Thyroid gland (tissue), 4 donors: Measurements from ENCODE around the gene TERT. TPM values are rescaled to one million over a fixed set of nuclear protein-coding genes. Genes with fewer than 3 reads are reported as not detected.

ENCODE experiments used
- DNase-seq, 2 donors: peaks; one replicate each; pipeline ENCODE4 v3.0.0-alpha.2; 2019
- H3K27ac ChIP-seq, 3 donors: fragments of 200-600 bp; sonication (generic); 1 replicate in 2 of 3; 2 replicates in 1 of 3; pipeline ENCODE4 v1.5.1; 2016 to 2019; ENCODE audit warnings: mild to moderate bottlenecking in 1 of 3, moderate library complexity in 1 of 3
- H3K27me3 ChIP-seq: fragments of 200-600 bp; sonication (generic); one replicate; pipeline ENCODE4 v1.5.1; 2019
- H3K36me3 ChIP-seq, 2 donors: fragments of 200-600 bp; sonication (generic); one replicate each; pipeline ENCODE4 v1.5.1; 2016 to 2019
- H3K4me1 ChIP-seq, 2 donors: fragments of 200-600 bp; sonication (generic); one replicate each; pipeline ENCODE4 v1.5.1; 2017 to 2019
- H3K4me3 ChIP-seq, 3 donors: fragments of 200-600 bp; sonication (generic); replicated peaks in 1 of 3; 1 replicate in 2 of 3; 2 replicates in 1 of 3; pipeline ENCODE4 v1.5.1; 2016; ENCODE audit warnings: mild to moderate bottlenecking in 1 of 3
- H3K9me3 ChIP-seq: fragments of 200-600 bp; sonication (generic); one replicate; pipeline ENCODE4 v1.5.1; 2017
- POLR2A ChIP-seq, 2 donors: fragments of 450-650 bp; IDR thresholded peaks; one replicate each; pipeline ENCODE4 v1.6.1; 2017; ENCODE audit warnings: antibody characterized with exemption in 2 of 2, mild to moderate bottlenecking in 2 of 2, moderate library complexity in 1 of 2
- WGBS, 2 donors: methylation state at CpG; one replicate each; pipeline ENCODE4 v1.1.5; 2017; 5-methylcytosine and 5-hydroxymethylcytosine counted together
- intact Hi-C: fragments of 100-400 bp; cut with DNase I; formaldehyde crosslinking; loops from one replicate; pipeline ENCODE4 v1.15.1; 2023
- total RNA-seq, 4 donors: library from RNA; depleted of rRNA; stranded (reverse); fragments of >200 nt; gene quantifications; one replicate each; pipeline ENCODE4 v1.2.3, GENCODE V29; 2016
- TF ChIP-seq, protein P1 (sequence below), 6 experiments: fragments of 200-600 bp in 3 of 6; fragments of 450-650 bp in 3 of 6; sonication (generic) in 3 of 6; IDR thresholded peaks; one replicate each; pipeline ENCODE4 v1.5.1; 2016 to 2019; ENCODE audit warnings: antibody characterized with exemption in 6 of 6, mild to moderate bottlenecking in 2 of 6, inconsistent platforms in 1 of 6, moderate library complexity in 1 of 6

Gene TERT
- total RNA-seq, 4 donors from 2014 or later: not detected

DNA sequence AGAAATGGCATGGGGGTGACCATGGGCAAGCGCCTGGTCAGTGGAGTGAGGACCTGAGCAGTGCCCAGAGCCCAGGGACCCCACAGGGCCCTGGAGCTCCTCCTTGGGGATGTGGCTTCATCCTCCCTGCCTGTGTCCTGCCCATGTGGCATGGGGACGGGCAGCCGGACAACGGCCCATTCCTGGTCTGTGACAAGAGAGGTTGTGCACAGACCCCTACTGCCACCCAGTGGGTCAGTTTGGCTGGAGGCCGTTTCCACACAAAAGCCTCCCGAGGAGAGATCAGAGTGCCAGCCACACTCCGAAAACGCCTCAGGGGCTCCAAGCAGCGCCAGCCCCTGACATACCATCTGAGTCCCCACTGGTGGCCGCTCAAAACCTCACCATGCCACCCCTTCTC lies 49.9 kb downstream of the TERT start:
- WGBS, 2 donors: 61% methylated on average over 9 of the region's 10 CpGs; no CpG with 5 or more reads in 1 of the 2 donors
- Histone ChIP-seq H3K9me3 (no peaks in the 10 kb centered on the region), H3K36me3 (no peaks in the 10 kb centered on the region), H3K4me3 (no peak overlapping the region), H3K4me1 (no peaks in the 10 kb centered on the region), H3K27ac (no peak overlapping the region), H3K27me3 (no peaks in the 10 kb centered on the region)
- no peak for DNase-seq
- intact Hi-C loops: no loop called here
- TF ChIP-seq, protein P1, sequence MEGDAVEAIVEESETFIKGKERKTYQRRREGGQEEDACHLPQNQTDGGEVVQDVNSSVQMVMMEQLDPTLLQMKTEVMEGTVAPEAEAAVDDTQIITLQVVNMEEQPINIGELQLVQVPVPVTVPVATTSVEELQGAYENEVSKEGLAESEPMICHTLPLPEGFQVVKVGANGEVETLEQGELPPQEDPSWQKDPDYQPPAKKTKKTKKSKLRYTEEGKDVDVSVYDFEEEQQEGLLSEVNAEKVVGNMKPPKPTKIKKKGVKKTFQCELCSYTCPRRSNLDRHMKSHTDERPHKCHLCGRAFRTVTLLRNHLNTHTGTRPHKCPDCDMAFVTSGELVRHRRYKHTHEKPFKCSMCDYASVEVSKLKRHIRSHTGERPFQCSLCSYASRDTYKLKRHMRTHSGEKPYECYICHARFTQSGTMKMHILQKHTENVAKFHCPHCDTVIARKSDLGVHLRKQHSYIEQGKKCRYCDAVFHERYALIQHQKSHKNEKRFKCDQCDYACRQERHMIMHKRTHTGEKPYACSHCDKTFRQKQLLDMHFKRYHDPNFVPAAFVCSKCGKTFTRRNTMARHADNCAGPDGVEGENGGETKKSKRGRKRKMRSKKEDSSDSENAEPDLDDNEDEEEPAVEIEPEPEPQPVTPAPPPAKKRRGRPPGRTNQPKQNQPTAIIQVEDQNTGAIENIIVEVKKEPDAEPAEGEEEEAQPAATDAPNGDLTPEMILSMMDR (IDR thresholded peaks at IDR 0.05): no peak
- no peak for TF ChIP-seq POLR2A (IDR thresholded peaks at IDR 0.05)

DNA sequence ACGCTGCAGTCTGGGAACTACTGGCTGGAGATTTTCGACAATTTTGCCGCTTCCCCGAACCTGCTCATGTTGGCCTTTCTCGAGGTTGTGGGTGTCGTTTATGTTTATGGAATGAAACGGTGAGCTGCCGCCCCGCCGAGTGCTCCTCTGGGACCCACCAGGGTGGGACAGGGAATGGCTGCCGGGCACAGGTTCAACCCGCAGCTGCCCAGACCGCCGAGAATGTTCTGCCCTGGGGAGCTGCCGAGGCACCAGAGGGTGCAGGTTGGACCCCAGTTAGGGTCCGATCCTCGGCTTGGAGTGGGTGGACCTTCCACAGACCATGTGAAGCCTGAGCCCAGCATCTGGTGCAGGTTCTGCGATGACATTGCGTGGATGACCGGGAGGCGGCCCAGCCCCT lies 50.6 kb downstream of the TERT start:
- DNase-seq: no peak
- TF ChIP-seq, protein P1 (IDR thresholded peaks at IDR 0.05): no peak
- TF ChIP-seq POLR2A (IDR thresholded peaks at IDR 0.05): no peak
- WGBS, 2 donors: 61 to 64% methylated on average over 4 to 21 of the region's 21 CpGs
- no peaks in the 10 kb centered on the region for H3K4me1 ChIP-seq
- no peak overlapping the region for H3K4me3 ChIP-seq
- intact Hi-C loops: no loop called here
- H3K36me3 ChIP-seq: no peaks in the 10 kb centered on the region
- no peaks in the 10 kb centered on the region for H3K27me3 ChIP-seq
- H3K9me3 ChIP-seq: no peaks in the 10 kb centered on the region
- H3K27ac ChIP-seq: no peak overlapping the region

DNA sequence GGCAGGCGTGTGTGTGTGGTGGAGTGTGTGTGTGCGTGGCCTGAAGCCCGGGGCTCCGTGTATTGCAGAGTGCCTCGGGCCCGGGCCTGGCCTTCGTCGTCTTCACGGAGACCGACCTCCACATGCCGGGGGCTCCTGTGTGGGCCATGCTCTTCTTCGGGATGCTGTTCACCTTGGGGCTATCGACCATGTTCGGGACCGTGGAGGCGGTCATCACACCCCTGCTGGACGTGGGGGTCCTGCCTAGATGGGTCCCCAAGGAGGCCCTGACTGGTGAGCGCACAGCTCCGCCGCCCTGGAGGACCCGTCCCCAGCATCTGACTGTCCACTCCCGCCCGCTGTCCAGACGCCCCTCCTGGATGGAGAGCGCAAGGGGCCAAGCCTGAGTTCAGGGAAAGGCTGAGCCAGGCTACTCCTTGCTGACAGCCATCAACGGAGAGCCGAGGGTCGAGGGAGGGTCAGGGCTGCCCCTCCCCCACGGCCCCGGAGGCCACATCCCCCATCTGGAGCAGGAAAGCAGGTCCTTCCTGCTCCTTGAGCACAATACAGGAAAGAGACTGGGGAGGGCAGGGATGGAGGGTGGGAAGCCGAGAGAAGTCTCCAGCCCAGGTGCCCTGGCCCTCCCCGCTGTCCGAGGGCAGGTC lies 51.3 kb downstream of the TERT start:
- Histone ChIP-seq H3K27ac (no peak overlapping the region), H3K4me3 (no peak overlapping the region), H3K4me1 (no peaks in the 10 kb centered on the region), H3K9me3 (no peaks in the 10 kb centered on the region), H3K27me3 (no peaks in the 10 kb centered on the region), H3K36me3 (no peaks in the 10 kb centered on the region)
- DNase-seq: no peak
- WGBS, 2 donors: 48 to 65% methylated on average over 18 to 33 of the region's 33 CpGs
- intact Hi-C loops: no loop called here
- no peak for TF ChIP-seq POLR2A (IDR thresholded peaks at IDR 0.05)
- TF ChIP-seq, protein P1 (IDR thresholded peaks at IDR 0.05): no peak

DNA sequence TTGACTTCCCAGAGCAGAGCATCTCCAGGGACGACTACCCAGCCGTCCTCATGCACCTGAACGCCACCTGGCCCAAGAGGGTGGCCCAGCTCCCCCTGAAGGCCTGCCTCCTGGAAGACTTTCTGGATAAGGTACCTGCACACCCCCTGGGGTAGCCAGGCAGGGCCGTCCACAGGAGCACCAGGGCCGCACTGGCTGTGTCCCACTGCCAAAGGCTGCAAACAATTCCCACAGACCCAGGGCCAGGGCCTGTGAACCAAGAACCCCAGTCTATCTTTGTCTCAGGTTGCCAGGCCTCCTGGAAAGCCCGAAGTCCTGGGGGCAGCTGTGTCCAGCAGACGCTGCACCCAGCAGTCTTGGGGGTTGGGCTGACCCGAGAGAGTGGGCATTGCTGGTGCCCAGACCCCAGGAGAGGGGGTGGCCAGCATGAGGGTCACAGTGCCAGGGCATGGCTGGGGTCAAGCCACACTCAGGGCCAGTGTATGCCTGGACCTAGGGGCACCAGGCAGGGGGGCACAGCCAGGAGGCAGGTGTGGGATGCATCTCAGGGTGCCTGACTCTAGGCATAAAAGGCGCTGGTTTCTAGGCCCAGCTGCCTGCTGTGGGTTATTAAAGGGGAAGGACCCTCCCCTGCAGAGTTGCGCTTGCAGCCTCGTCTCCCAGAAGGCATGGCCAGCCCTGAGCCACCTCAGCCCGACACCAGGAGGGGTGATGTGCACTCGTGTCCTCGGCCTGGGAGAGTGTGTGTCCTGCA lies 52.0 kb downstream of the TERT start:
- Histone ChIP-seq H3K9me3 (no peaks in the 10 kb centered on the region), H3K27ac (no peak overlapping the region), H3K27me3 (no peaks in the 10 kb centered on the region), H3K4me1 (no peaks in the 10 kb centered on the region), H3K4me3 (no peak overlapping the region), H3K36me3 (no peaks in the 10 kb centered on the region)
- no peak for TF ChIP-seq POLR2A (IDR thresholded peaks at IDR 0.05)
- TF ChIP-seq, protein P1 (IDR thresholded peaks at IDR 0.05): no peak
- 71 to 76% methylated on average over 7 to 10 of the region's 14 CpGs for WGBS, 2 donors
- no peak for DNase-seq
- intact Hi-C loops: no loop called here

DNA sequence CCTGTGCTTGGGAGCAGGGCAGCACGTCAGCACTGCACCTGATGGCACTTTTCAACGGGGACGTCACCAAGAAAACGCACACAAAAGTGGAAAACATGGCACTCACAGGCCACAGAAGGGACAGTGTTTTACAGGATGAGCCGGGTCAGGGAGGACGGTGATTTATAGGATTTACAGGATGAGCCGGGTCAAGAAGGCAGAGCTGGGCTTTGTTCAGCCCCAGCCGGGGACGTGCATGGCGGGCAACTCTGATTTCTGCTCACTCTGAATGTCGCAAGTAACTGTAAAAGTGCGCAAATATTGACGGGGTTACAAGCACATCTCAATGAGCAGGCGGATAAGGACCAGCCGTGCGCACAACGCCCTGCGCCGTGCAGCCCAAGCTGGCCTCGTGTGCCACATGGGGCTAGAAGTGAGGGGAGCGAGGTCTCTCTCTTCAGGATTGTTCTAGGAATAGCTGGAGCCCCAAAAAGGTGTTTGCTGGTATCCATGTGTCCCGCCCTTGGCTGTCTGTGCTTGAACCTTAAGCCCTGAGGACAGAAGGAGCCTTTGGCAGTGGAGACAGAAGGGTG lies 53.3 kb downstream of the TERT start:
- DNase-seq: no peak
- no peak for TF ChIP-seq POLR2A (IDR thresholded peaks at IDR 0.05)
- TF ChIP-seq, protein P1 (IDR thresholded peaks at IDR 0.05): no peak
- no peaks in the 10 kb centered on the region for H3K27me3 ChIP-seq
- no peak overlapping the region for H3K4me3 ChIP-seq
- H3K4me1 ChIP-seq: no peaks in the 10 kb centered on the region
- H3K36me3 ChIP-seq: no peaks in the 10 kb centered on the region
- H3K9me3 ChIP-seq: no peaks in the 10 kb centered on the region
- 77 to 86% methylated on average over 21 to 22 of the region's 22 CpGs for WGBS, 2 donors
- no peak overlapping the region for H3K27ac ChIP-seq
- intact Hi-C loops: no loop called here
